HG03108 (cell line): ENCODE data around the gene PRKAR2A.
"Not testable (repeated sequence)": the region's sequence is repeated elsewhere in the genome, so short reads cannot be mapped to it uniquely, and the experiment has no call there.

ENCODE experiments used
- ATAC-seq: cut with Tn5 transposase; IDR thresholded peaks from one replicate; pipeline ENCODE4 v1.9.1; 2021; ENCODE audit warnings: moderate library complexity; ENCODE audit not compliant: unreplicated experiment

PRKAR2A gene

GRCh38 chr3:48783304-48783703, 64.4 kb downstream of the PRKAR2A start:
- no peak for ATAC-seq

GRCh38 chr3:48782046-48782445, 65.6 kb downstream of the PRKAR2A start:
- no peak for ATAC-seq

GRCh38 chr3:48778565-48778964, 69.1 kb downstream of the PRKAR2A start:
- ATAC-seq, result not testable (repeated sequence)

GRCh38 chr3:48776854-48777253, 70.8 kb downstream of the PRKAR2A start:
- ATAC-seq, result no peak

- no peak for ATAC-seq
Observed at GRCh38 chr3:48770192-48770502, 77.5 kb downstream of the PRKAR2A start.

- no peak for ATAC-seq
Observed at GRCh38 chr3:48765376-48765775, 82.3 kb downstream of the PRKAR2A start.

GRCh38 chr3:48762816-48763215, 84.9 kb downstream of the PRKAR2A start:
- no peak for ATAC-seq

GRCh38 chr3:48759991-48760540, 87.6 kb downstream of the PRKAR2A start:
- ATAC-seq, result not testable (repeated sequence)

- not testable (repeated sequence) for ATAC-seq
Observed at GRCh38 chr3:48759531-48759930, 88.1 kb downstream of the PRKAR2A start.

GRCh38 chr3:48759071-48759470, 88.6 kb downstream of the PRKAR2A start:
- no peak for ATAC-seq

- no peak for ATAC-seq
Observed at GRCh38 chr3:48756640-48757039, 91.0 kb downstream of the PRKAR2A start.

GRCh38 chr3:48750856-48751255, 96.8 kb downstream of the PRKAR2A start:
- ATAC-seq, result no peak

- ATAC-seq, result no peak
Observed at GRCh38 chr3:48748754-48749153, 98.9 kb downstream of the PRKAR2A start.

GRCh38 chr3:48747706-48748105, 100.0 kb downstream of the PRKAR2A start:
- no peak for ATAC-seq

GRCh38 chr3:48747015-48747615, 100.6 kb downstream of the PRKAR2A start:
- ATAC-seq, result no peak

- no peak for ATAC-seq
Observed at GRCh38 chr3:48743773-48744172, 103.9 kb downstream of the PRKAR2A start.

- ATAC-seq, result not testable (repeated sequence)
Observed at GRCh38 chr3:48741226-48741625, 106.4 kb downstream of the PRKAR2A start.

- peak; percentile 79 for ATAC-seq
Observed at GRCh38 chr3:48739955-48740823, 107.5 kb downstream of the PRKAR2A start.

GRCh38 chr3:48739617-48739954, 108.1 kb downstream of the PRKAR2A start:
- ATAC-seq, result no peak

- ATAC-seq, result no peak
Observed at GRCh38 chr3:48738926-48739616, 108.6 kb downstream of the PRKAR2A start.

GRCh38 chr3:48738144-48738536, 109.5 kb downstream of the PRKAR2A start:
- ATAC-seq, result no peak
